ENCODE measurements around the gene SPOCK1.

Gene SPOCK1

DNA sequence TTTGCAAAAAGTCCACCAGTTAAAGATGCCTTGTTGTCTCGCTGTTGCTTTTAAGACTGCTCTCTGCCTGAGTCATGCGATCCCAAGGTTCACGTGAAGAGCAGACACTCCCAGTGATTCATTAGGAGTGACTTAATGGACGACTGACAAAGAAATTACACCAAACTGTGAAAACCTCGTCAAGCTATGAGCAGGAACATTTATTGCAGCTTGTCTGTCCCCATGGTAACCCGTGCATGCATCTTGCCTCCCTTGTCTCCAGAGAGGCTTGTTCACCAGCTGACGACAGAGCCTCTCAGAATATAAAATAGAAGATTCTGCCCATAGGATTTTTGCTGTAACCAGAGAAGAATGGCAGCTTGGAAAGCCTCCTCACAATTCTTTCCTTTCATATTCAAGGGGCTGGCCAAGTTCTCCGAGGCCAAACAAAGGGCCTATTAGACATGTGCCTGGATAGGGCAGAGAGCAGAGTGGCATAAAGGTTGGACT lies 352.7 kb downstream of the SPOCK1 start:
- no peak for DNase-seq (ENCODE audit: low read depth)

DNA sequence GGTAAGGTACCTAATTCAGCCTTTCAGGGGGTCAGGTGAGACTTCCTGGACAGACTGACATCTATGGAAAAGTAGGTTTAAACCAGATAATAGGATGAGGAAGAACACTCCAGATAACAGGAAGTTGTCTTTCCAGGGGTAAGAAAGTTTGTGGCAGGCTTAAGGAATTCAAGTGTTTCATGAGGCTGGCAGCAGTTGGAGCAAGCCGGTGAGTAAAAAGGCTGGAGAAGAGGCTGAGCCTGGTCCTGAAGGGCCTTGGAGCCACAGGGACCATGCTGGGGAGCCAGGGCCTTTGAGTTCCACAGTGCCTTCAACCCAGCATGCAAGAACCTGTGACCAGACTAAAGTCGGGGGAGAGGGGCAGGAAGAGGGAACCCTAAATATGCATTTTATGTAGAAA lies 353.4 kb downstream of the SPOCK1 start:
- DNase-seq (ENCODE audit: low read depth), result no peak

DNA sequence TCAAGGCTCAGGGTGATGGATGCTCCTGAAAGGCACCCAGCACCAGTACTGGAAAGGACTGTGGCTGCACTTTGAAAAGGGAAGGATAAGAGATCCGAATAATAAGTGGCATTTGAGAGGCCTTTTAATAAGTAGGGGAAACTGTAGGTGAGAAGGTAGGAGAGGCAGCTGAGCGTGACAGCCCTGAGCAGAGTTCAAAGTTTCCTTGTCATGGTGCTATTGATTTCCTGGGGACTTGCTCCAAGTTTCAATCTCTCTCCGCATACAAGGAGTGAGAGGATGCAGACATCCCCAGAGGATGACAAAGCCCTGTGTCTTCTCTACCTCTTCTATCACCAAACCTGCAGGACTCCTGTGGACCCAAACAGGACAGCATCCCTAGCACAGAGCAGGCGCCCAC lies 354.5 kb downstream of the SPOCK1 start:
- no peak for DNase-seq (ENCODE audit: low read depth)

DNA sequence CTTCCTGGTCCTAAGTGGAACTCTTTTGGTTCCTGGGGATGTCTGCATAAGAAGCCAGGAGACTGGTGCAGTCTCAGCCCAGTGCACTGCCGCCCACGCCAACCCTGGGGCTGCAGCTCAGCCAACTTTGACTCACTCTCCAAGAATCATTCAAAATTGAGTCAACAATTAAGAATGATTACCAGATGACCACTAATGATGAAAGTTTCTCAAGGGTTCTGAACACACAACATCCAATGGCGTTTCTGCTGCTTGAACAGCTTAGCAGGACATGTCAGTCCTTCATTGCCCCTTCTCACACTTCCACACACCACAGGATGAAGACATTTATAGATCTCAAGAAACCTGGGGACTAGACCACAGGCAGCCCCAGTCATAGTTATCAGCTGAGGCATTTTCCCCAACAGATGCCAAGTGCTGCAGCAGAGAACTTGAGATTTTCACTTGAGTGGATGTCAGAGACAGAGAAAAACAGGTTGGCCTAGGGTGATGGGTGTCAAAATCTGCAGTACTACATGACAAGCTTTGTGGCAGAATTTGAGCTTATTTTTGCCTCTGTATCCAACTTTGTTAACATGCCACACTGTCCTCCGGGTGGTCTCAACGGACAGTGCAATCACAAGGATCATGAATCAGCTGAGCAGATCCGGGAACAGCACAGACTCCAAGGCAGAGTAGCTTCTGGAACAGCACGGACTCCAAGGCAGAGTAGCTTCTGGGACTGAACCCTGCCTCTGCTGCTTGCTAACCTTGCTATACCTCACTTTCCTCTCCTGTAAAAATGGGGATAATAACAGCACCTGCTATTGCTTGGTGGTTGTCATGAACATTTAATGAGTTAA lies 356.1 kb downstream of the SPOCK1 start:
- DNase-seq (ENCODE audit: low read depth), result no peak

DNA sequence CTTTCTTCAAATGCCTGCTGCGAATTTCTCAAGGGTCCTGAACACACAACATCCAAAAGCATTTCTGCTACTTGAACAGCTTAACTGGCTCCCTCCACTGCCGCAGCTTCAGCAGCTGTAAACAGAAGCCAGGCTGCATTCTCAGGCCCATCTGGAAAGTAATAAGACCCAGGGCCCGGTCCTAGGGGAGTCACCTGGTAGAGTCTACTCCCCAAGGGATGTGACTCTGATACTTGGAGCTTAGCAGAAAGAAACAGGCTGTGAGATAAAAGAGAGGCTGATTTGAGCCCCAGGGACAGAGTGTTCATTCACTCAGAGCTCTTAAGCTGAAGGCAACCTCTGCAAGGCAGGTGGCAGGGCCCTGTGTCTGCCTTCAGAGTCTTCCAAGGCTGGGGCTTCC lies 356.8 kb downstream of the SPOCK1 start:
- DNase-seq (ENCODE audit: low read depth), result no peak

DNA sequence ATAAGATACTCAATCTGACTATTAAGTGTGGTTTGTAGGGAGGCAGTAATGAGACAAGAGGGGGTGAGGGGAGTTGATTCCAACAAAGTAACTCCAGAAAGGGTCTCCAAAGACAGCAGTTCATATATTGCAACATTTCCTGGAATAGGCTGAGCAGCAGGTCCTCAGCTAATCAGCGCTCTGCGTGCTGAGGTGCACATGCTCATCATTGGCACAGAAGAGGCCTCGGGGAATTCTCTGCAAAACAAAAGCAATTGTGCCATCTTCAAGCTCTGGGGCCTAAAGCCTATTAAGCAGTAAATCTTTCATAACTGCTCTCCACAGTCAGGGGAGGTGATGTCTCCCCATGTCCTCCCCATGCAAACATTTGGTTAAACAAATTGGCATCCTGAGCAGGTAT lies 357.3 kb downstream of the SPOCK1 start:
- no peak for DNase-seq (ENCODE audit: low read depth)

DNA sequence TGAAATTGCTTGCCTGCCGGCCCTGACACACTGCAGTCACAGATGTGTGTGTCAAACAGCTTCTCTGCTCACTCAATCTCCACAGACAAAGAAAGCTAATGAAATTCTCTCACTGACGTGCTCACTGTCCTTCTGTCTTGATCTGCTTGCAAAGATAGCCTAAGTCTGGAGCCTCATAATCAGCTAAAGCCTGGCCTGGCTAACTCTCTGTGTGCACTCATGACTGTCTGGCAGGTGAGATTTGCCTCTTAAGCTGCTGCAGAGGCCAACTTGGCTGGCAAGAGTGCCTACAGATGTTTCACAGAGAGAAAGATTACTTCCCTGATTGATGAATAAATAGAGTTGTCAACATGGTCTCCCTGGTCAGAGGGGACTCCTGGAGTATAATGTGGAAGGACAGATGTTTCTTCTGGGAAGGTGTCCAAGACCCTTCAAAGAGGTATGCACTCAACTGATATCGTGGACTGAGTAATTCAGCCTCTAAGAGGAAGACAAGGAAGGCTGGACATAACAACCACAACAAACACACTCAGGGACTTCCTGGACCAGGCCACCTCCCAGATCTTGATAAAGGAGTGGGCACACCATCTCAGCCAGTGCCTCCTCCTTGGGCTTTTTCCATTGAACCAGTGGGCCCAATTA lies 362.0 kb downstream of the SPOCK1 start:
- no peak for DNase-seq (ENCODE audit: low read depth)

DNA sequence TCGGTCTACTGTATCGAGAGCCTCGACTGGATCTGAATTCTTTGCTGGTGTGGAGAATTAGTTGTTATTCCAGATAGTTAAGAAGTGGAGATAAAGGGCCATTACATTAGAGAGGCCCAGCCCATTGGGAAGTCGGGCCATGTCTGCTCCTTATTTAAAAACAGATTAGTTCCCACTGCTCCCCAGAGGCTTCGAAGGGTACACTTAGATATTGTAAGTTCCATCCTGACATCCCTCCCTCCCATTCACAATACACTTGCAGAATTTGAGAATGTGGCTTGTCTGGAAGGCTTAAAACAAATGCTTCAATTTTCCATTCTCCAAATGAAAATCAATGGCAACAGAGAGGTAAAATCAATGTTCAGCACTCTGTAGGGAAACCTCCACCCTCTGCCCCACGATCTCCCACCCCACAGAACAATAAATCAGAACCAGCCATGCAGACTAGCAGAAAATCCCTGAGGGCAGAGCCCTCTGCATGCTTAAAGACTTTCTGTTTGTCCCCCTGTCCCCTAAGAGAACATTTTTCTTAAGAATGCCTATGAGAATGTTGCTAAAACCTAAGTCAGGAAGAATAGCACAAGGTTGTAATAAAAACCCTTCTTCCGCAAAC lies 364.1 kb downstream of the SPOCK1 start:
- no peak for DNase-seq (ENCODE audit: low read depth)

DNA sequence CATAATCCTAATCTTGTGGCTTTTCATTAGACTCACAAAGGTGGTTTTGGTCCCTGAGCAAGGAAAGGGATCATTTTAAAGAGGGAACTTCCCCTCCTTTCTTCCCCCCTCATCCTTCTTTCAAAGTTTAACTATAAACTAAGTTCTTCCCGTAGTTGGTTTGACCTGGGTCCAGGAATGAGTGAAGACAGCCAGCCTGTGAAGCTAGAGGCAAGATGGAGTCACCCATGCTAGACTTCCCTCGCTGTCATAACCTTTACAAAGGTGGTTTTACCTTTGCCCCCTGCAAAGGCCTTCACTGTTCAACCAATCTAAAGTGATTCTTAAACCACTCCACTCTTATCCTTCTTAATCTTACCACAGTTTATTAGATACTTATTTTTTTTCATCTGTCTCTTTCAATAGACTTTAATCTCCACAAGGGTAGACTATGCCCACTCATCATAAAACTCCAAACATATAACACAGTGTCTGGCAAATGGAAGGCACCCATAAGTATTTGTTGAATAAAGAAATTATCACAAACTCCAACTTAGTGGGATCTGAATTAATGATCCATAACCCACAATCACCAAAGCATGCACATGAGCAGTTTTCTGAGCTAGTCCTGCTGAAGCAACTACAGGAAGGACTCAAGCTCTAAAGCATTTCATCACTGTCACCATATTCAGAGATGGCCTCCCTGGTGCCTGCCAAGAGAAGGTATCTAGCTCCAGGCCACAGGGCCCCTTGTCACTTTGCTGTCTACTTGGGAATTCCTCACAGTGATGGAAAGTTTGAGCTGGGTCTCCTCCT lies 369.0 kb downstream of the SPOCK1 start:
- DNase-seq (ENCODE audit: low read depth), result no peak

DNA sequence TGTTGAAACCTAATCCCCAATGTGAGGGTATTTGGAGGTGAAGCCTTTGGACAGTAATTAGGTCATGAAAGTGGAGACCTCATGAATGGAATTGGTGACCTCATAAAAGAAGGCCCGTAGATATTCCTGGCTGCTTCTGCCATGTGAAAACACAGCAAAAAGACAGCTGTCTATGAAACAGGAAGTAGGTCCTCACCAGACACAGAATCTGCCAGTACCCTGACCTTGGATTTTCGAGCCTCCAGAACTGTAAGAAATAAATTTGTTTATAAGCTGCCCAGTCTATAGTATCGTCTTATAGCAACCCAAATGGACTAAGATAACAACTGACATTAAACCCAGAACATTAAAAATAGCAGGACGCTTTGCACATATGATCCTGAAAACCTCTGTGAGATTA lies 371.1 kb downstream of the SPOCK1 start:
- no peak for DNase-seq (ENCODE audit: low read depth)

DNA sequence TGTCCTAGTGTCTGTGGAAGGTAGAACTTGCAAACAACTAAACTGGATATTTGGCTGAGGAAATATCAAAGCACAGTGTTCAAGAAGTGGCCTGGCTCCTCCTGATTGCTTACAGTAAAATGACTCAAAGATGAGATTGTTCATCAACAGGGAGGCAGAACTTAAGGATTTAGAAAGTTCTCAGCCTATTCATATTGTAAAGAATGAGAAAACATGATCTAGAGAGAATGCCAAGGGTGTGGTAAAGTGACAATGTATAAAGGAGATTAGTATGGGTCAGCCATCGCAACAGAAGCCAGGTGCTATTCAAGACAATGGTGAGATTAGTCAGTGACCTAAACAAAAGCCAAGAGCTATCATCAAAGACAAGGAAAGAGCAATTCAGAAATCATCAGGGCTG lies 372.3 kb downstream of the SPOCK1 start:
- no peak for DNase-seq (ENCODE audit: low read depth)

DNA sequence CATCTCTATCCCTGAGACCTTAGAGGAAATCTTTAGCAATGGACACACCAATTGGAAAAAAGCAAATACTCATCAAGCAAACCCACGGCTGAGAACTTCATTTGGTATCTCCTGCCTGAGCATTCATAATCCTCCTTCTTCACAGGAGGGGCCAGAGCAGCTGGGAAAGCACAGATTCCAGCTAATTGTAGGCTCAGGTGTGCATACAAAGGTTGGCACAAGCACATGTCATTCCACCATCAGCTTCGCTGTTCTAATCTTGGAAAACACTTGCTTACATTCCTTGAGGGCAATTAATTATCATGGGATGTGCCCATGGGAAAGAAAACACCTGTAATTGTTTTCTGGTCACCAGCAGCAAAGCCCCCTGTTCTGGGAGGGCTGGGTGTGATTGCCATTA lies 376.6 kb downstream of the SPOCK1 start:
- DNase-seq (ENCODE audit: low read depth), result no peak

DNA sequence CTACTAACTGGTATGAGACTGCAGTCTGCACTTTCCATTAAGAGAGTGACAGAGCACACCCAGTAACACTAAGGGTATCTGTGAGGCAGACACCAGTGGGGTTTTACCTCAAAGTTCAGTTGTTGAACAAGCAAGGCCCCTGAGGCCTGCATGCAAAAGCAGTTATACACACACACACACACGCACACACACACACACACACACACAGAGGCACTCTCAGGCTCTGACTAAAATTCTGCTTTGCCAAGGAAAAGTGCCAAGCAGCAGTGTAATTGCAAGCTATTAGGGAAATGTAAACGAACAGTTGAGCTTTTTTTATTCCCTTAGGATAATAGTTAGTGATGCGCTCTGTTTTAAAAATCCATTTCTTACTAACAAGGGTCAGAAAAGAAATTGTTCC lies 377.1 kb downstream of the SPOCK1 start:
- no peak for DNase-seq (ENCODE audit: low read depth)

DNA sequence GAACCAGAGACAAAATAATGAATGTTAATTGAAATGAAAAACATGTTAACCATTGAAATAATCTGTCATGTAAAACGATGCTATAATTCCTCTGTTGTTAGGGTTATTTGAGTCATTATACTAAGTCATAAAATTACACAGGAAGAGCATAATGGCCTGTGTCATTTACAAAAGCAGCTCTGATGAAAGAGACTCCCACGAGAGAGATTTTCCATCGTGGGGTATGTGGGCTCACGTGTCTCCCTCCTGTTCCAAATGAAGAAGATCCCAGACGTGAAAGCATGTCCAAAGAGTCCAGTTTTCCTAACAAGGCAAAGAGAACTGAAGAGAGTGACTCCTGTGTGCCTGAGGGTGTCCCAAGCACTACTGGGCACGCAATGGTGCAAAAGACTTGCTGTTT lies 379.8 kb downstream of the SPOCK1 start:
- DNase-seq (ENCODE audit: low read depth), result no peak

DNA sequence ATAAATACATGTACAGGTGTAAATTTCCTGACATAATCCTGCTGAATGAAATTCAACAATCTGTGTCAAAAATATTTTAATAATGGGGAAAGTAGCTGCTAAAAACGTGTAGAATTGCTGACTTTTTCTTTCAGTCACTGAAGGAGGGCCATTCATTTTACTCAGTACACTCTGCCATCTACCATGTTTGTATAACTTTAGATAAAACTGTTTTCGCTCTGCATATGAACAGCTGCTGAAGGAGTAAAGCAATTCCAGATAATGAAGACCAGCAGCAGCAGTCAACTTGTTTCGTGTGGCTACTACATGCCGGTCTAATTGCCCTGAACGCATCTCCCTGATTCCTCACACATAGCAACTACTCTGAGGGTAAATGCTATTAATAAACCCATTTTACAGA lies 380.5 kb downstream of the SPOCK1 start:
- no peak for DNase-seq (ENCODE audit: low read depth)

DNA sequence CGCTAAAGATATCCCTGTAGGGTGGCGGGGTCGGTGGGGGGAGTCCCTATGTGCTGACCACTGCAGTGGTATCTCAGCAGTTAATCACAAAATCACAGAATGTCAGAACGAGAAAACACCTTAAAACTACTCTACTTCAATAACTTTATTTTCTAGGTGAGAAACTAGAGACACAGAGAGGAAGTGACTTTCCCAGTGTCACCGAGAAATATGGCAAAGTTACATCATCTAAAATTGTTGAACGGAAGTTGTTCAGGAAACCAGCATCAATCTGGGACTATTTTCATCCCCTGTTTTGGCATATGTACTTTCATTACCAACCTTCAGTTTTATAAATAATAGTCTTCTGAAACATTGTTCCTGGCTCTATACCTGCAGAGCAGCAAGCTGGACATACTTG lies 384.0 kb downstream of the SPOCK1 start:
- no peak for DNase-seq (ENCODE audit: low read depth)

DNA sequence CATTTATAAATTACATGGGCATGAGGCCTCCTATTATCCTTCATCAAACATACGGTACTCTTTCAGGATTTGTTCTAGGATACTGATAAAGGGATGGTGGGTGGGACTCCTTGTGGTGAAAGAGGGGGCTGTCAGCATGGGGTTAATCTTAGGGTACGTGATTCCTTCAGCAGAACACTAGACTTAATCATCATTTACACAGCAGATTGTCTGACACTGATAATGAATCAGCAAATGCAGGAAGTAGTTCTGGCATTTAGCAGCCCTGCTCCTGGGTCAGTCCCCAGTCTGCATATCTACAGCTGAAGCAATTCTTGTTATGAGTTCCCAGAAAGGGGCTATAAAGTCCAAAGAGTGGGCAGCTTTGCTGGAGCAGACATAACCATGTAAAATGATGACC lies 384.6 kb downstream of the SPOCK1 start:
- DNase-seq (ENCODE audit: low read depth), result no peak

DNA sequence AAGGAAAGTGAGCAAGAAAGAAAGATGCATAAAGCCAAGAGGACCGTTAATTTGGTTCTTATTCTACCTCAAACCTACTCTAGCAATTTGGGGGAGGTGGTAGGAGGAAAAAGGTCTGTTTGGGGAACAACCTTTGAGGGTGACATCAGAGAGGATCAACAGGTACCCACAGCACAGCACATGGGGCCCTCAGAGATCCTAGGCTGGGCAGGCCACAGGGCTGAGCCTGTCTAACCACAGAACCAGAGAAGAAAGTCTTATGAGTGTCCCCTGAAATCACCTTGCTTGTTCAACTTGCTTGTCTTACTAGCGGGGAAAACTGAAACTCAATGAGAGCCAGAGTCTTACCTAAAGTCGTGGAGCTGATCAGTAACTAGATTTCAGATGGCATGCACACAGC lies 385.2 kb downstream of the SPOCK1 start:
- DNase-seq (ENCODE audit: low read depth), result no peak

DNA sequence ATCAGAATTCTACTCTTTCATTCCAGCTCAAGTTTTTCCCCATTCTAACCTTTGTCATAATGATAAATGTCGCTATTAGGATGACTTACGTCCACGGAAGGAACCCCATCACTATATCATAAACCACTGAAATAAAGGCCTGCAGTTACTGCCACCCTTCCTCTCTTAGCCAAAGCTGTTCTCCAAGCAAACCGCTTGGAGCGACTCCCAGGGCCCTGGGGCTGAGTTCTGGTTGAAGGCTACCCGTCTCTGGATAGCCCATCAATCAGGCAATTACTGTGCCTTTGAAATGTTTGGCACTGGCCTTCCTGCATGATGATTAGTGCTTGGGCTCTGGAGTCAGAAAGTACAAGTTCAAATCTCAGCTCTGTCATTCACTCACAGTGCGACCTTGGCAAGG lies 386.0 kb downstream of the SPOCK1 start:
- no peak for DNase-seq (ENCODE audit: low read depth)

DNA sequence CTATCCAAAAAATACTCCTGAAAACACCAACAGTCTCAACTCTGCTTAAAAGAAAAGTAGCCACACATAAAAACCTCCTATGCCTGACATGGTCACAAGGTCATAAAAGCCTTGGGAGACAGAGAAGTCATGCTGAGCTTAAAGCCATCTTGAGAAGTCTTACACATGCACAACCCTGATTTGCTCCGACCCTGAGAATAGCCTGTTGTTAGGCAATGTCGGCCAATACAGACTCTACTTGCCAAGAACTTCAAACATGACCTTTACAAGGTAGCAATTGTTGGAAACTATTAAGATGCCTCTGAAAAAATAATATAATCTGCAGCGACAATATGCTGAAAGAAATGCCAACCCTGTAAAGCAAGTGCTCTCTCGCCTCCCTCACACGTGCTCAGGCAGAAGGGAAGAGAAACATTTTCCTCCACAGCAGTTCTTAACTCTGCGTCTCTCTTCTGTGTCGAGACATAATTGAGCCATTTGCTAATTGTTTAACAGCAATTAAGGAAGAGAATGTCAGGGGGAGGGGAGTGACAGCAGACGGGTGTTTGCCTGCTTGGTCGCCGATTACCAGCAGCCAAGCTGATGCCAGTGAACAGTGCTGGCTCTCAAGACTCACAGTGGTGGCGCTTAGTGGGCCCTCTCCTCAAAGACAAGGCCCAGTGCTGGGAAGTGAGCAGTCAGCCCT lies 393.6 kb downstream of the SPOCK1 start:
- no peak for DNase-seq (ENCODE audit: low read depth)

DNA sequence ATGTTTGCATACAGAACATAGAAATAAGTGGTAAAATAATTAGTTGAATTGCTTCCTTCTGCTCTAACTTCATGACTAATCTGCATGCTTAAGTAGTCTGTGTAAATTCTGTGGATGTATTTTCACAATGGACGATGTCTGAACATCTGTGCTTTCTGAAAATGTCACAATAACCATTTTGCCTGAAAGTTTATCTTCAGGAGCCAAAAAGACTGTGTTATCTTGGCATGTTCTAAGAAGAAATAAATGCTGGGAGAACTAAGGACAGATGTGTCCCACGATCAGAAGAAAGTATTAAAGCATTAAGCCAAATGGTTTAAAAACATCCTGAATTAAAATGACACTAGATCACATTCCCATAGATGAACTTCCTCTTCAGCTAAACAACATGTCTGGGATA lies 397.6 kb downstream of the SPOCK1 start:
- DNase-seq (ENCODE audit: low read depth), result no peak

DNA sequence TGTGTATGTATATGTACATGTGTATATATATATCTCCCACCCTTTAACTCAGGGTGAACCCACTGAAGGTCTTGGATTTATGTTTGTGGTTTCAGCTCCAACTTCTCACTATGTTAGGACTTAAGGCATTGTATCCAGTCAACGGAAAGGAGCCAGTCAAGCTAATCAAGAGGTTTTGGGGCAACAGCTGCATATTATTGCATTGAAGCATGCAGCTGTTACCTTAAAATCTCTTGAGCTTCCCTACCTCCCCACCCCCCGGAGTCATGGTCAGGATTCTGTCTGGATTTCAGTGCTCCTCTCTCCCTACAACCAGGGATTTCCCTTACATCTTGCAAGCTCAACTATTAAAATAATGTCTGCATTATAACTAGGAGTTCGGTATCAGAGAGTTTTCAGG lies 399.5 kb downstream of the SPOCK1 start:
- no peak for DNase-seq (ENCODE audit: low read depth)

Measured in stimulated activated CD8-positive, alpha-beta memory T cell treated with anti-CD3 and anti-CD28 coated beads, Interleukin-12 subunit alpha, Interleukin-12 subunit beta, amount 100 ng/mL, for 1 hour (primary cell).